ENCODE data around the gene RAG2. TPM values are rescaled to one million over a fixed set of nuclear protein-coding genes. Genes with fewer than 3 reads are reported as not detected.

The RAG2 gene
- not detected in 2 replicates for total RNA-seq

GRCh38 chr11:36598051-36598450, at the start of gene RAG2:
Gene RAG2 (minus strand): TSS chr11:36598236. CDS start chr11:36594168, 4,068 bp downstream.

GRCh38 chr11:36594316-36594989, 3.6 kb downstream of the RAG2 start, which contains the start of gene IFTAP:
Gene IFTAP (plus strand): TSS chr11:36594502. CDS start chr11:36610104, 15,602 bp downstream.

GRCh38 chr11:36567694-36568093, 30.3 kb downstream of the RAG2 start, which contains the start of gene RAG1:
Gene RAG1 (plus strand): TSS chr11:36568007. CDS start chr11:36573305, 5,298 bp downstream.

Other genes with a start within 250 kb of the RAG2 start
- gene TRAF6, start 88.0 kb downstream of the RAG2 start, total RNA-seq: 3.4 and 4.7 TPM in 2 replicates
- gene RAG1, start 30.2 kb downstream of the RAG2 start, total RNA-seq: 0.14 and 0.18 TPM in 2 replicates
- 30.3 and 40.9 TPM in 2 replicates for gene IFTAP, start 3.7 kb downstream of the RAG2 start, total RNA-seq

Measured in smooth muscle cell of bladder (primary cell).